HEK293 (cell line): ENCODE results near the gene URM1.

Source experiments
- CTCF ChIA-PET: fragments of 350-600 bp; formaldehyde crosslinking; extraction: SDS; loops from one replicate; lab custom pipeline; 2021; ENCODE audit warnings: antibody characterized with exemption; lab: Yijun Ruan, JAX
- POLR2A ChIA-PET: fragments of 300-600 bp; formaldehyde crosslinking; extraction: SDS; loops from one replicate; lab custom pipeline; 2020; ENCODE audit warnings: antibody characterized with exemption, inconsistent platforms; lab: Yijun Ruan, JAX
- H3K27ac ChIP-seq: fragments of 200-500 bp; sonication (Bioruptor generic); 2 replicates; pipeline ENCODE4 v1.5.1; 2014; ENCODE audit warnings: low read depth, low read length, control low read depth, inconsistent platforms; ENCODE audit errors: extremely low read depth
- H3K36me3 ChIP-seq, 2 experiments: fragments of 200-500 bp in 1 of 2; sonication (Bioruptor generic) in 1 of 2; 1 replicate in 1 of 2; 2 replicates in 1 of 2; pipeline ENCODE4 v1.5.1; 2014 to 2017; ENCODE audit warnings: inconsistent platforms in 2 of 2, low read length in 2 of 2; ENCODE audit not compliant: control insufficient read depth in 2 of 2, insufficient read depth in 1 of 2
- H3K4me1 ChIP-seq: fragments of 200-500 bp; sonication (Bioruptor generic); 2 replicates; pipeline ENCODE4 v1.5.1; 2014; ENCODE audit warnings: mild to moderate bottlenecking, low read length, inconsistent platforms; ENCODE audit not compliant: control insufficient read depth, insufficient read depth
- H3K4me3 ChIP-seq: 2 replicates; pipeline ENCODE4 v1.5.1; 2011; ENCODE audit warnings: low read depth, mild to moderate bottlenecking, control low read depth, low read length, moderate library complexity
- H3K9me3 ChIP-seq: fragments of 200-500 bp; sonication (Bioruptor generic); 2 replicates; pipeline ENCODE4 v1.5.1; 2014; ENCODE audit warnings: low read depth, low read length, inconsistent platforms; ENCODE audit not compliant: control insufficient read depth, insufficient read depth
- KLF10 ChIP-seq: fragments of 450-650 bp; IDR thresholded peaks from 2 replicates; pipeline ENCODE4 v1.5.1; 2018; ENCODE audit warnings: missing biosample characterization, mild to moderate bottlenecking, missing genetic modification characterization
- KLF16 ChIP-seq: fragments of 450-650 bp; formaldehyde crosslinking; IDR thresholded peaks from 2 replicates; pipeline ENCODE4 v1.5.1; 2017; ENCODE audit warnings: missing biosample characterization, missing genetic modification characterization
- KLF9 ChIP-seq: fragments of 450-650 bp; formaldehyde crosslinking; IDR thresholded peaks from 2 replicates; pipeline ENCODE4 v1.5.1; 2016; ENCODE audit warnings: missing biosample characterization, missing genetic modification characterization, low read depth
- YY1 ChIP-seq: fragments of 450-650 bp; formaldehyde crosslinking; IDR thresholded peaks from 2 replicates; pipeline ENCODE4 v1.5.1; 2018; ENCODE audit warnings: missing biosample characterization, missing genetic modification characterization
- YY2 ChIP-seq: fragments of 450-650 bp; formaldehyde crosslinking; IDR thresholded peaks from 2 replicates; pipeline ENCODE4 v1.5.1; 2016; ENCODE audit warnings: missing biosample characterization, missing genetic modification characterization
- ZBTB1 ChIP-seq: fragments of 450-650 bp; formaldehyde crosslinking; IDR thresholded peaks from 2 replicates; pipeline ENCODE4 v1.5.1; 2016; ENCODE audit warnings: missing biosample characterization, missing genetic modification characterization
- ZBTB8A ChIP-seq: fragments of 450-650 bp; formaldehyde crosslinking; IDR thresholded peaks from 2 replicates; pipeline ENCODE4 v1.5.1; 2016; ENCODE audit warnings: missing biosample characterization, missing genetic modification characterization
- ZNF10 ChIP-seq: fragments of 450-650 bp; formaldehyde crosslinking; IDR thresholded peaks from 2 replicates; pipeline ENCODE4 v1.5.1; 2017; ENCODE audit warnings: missing biosample characterization, missing genetic modification characterization
- ZNF140 ChIP-seq: fragments of 450-650 bp; formaldehyde crosslinking; IDR thresholded peaks from 2 replicates; pipeline ENCODE4 v1.5.1; 2016; ENCODE audit warnings: missing biosample characterization, missing genetic modification characterization
- ZNF2 ChIP-seq: fragments of 450-650 bp; formaldehyde crosslinking; IDR thresholded peaks from 2 replicates; pipeline ENCODE4 v1.5.1; 2016; ENCODE audit warnings: missing biosample characterization, missing genetic modification characterization
- ZNF366 ChIP-seq: fragments of 450-650 bp; formaldehyde crosslinking; conservative IDR thresholded peaks from 2 replicates; pipeline ENCODE4 v1.5.1; 2016; ENCODE audit warnings: missing biosample characterization, missing genetic modification characterization
- ZNF514 ChIP-seq: fragments of 450-650 bp; formaldehyde crosslinking; IDR thresholded peaks from 2 replicates; pipeline ENCODE4 v1.5.1; 2016; ENCODE audit warnings: missing biosample characterization, missing genetic modification characterization
- ZNF529 ChIP-seq: fragments of 450-650 bp; formaldehyde crosslinking; IDR thresholded peaks from 2 replicates; pipeline ENCODE4 v1.5.1; 2017; ENCODE audit warnings: missing genetic modification characterization, missing biosample characterization; ENCODE audit not compliant: insufficient replicate concordance
- ZNF596 ChIP-seq: fragments of 450-650 bp; IDR thresholded peaks from 2 replicates; pipeline ENCODE4 v1.5.0; 2018; ENCODE audit warnings: missing biosample characterization, mild to moderate bottlenecking, missing genetic modification characterization, moderate library complexity
- ZNF624 ChIP-seq: fragments of 450-650 bp; formaldehyde crosslinking; IDR thresholded peaks from 2 replicates; pipeline ENCODE4 v1.5.1; 2017; ENCODE audit warnings: missing biosample characterization, missing genetic modification characterization
- TF ChIP-seq, protein P1 (sequence below): fragments of 450-650 bp; formaldehyde crosslinking; IDR thresholded peaks from 2 replicates; pipeline ENCODE4 v1.5.1; 2017; ENCODE audit warnings: missing biosample characterization, missing genetic modification characterization
- TF ChIP-seq, protein P2 (sequence below): fragments of 450-650 bp; formaldehyde crosslinking; IDR thresholded peaks from 2 replicates; pipeline ENCODE4 v1.5.1; 2016; ENCODE audit warnings: missing biosample characterization, missing genetic modification characterization

The URM1 gene

DNA sequence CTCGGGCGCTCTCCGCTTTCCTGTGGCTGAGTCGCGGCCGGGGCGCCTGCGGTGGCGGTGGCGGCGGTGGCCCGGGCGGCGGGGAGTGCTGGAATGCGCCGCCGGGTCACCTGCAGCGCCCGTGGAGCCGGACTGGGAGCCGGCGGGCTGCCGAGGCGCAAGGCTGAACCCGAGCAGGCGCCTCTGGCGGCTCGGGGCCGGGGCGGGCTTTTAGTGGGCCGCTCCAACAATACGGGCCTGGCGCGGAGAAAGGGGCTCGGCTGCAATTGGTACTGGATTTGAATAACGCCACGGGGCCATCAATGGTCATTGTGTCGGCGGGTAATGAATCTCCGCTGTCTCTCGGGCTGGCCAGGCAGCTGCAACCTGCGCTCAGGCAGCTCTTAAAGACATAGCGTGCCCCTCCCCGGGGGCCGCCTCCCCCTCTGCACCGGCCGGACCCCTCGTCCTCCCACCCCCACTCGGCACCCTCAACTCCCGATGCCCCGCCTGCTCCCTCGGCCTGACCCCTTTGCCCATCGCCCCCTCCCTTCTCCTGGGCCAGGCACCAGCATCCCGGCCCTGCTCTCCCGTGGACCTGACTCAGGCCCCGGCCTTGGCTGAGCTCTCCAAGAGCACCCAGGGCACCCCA is 22.1 kb downstream of the URM1 start:
- H3K9me3 ChIP-seq = no peaks in the 10 kb centered on the region
- peaks cover 0 to 21% of the 10 kb centered on the region in 2 experiments; a peak in 1 of 3 replicates for H3K36me3 ChIP-seq
- no peak overlapping the region for H3K27ac ChIP-seq
- no peak for TF ChIP-seq ZNF596
- no peak for TF ChIP-seq YY2
- TF ChIP-seq ZBTB1 (tag by site-specific recombination) = no peak
- no peak for TF ChIP-seq ZNF140 (tag by site-specific recombination)
- no peak for TF ChIP-seq ZNF514 (tag by site-specific recombination)
- TF ChIP-seq ZNF366 = no peak
- TF ChIP-seq ZNF10 (tag by site-specific recombination) = no peak
- TF ChIP-seq, all 188 proteins: peak for 0
- POLR2A ChIA-PET = interaction anchor here (0.6 kb wide), 1 partner anchor 14 kb away, joined by 4 read pairs; no protein-coding TSS in a partner anchor
- H3K4me1 ChIP-seq = no peaks in the 10 kb centered on the region
- no peak overlapping the region for H3K4me3 ChIP-seq
- CTCF ChIA-PET = no interaction called here

DNA sequence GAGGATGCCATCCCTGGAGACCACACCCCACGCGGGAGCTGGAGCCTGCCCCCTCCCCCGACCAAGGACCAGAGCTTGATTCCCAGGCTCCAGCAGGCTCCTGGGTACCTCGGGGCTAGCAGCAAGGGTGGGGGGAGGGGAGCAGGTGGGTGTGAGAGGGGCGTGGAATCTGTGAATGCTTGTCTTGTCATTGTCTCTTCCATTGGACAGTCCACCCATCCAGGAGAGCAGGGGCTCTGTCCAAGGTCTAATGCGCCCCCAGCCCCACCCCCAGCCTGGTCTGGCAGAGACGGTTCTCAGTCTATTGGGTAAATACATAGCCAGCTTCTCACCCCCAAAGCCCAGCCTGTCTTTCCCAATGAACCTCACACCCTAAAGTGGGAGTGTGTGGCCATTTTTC is 22.8 kb downstream of the URM1 start:
- TF ChIP-seq, protein P1, sequence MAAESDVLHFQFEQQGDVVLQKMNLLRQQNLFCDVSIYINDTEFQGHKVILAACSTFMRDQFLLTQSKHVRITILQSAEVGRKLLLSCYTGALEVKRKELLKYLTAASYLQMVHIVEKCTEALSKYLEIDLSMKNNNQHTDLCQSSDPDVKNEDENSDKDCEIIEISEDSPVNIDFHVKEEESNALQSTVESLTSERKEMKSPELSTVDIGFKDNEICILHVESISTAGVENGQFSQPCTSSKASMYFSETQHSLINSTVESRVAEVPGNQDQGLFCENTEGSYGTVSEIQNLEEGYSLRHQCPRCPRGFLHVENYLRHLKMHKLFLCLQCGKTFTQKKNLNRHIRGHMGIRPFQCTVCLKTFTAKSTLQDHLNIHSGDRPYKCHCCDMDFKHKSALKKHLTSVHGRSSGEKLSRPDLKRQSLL (tag by site-specific recombination) = peak; percentile 49; the same call in 1 of the 2 replicates
- no peak for TF ChIP-seq KLF16 (tag by site-specific recombination)
- peak; percentile 43 for TF ChIP-seq KLF9 (tag by site-specific recombination)
- TF ChIP-seq ZNF529 = no peak
- TF ChIP-seq ZNF2 (tag by site-specific recombination) = no peak
- peak; percentile 39 for TF ChIP-seq KLF10 (tag by site-specific recombination)
- TF ChIP-seq, protein P2, sequence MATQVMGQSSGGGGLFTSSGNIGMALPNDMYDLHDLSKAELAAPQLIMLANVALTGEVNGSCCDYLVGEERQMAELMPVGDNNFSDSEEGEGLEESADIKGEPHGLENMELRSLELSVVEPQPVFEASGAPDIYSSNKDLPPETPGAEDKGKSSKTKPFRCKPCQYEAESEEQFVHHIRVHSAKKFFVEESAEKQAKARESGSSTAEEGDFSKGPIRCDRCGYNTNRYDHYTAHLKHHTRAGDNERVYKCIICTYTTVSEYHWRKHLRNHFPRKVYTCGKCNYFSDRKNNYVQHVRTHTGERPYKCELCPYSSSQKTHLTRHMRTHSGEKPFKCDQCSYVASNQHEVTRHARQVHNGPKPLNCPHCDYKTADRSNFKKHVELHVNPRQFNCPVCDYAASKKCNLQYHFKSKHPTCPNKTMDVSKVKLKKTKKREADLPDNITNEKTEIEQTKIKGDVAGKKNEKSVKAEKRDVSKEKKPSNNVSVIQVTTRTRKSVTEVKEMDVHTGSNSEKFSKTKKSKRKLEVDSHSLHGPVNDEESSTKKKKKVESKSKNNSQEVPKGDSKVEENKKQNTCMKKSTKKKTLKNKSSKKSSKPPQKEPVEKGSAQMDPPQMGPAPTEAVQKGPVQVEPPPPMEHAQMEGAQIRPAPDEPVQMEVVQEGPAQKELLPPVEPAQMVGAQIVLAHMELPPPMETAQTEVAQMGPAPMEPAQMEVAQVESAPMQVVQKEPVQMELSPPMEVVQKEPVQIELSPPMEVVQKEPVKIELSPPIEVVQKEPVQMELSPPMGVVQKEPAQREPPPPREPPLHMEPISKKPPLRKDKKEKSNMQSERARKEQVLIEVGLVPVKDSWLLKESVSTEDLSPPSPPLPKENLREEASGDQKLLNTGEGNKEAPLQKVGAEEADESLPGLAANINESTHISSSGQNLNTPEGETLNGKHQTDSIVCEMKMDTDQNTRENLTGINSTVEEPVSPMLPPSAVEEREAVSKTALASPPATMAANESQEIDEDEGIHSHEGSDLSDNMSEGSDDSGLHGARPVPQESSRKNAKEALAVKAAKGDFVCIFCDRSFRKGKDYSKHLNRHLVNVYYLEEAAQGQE (tag by site-specific recombination) = peak; percentile 75
- no peak for TF ChIP-seq ZNF624 (tag by site-specific recombination)
- ChIA-PET CTCF (interaction anchor here (1.3 kb wide), 1 partner anchor 16 kb away, joined by 5 read pairs; no protein-coding TSS in a partner anchor), POLR2A (interaction anchor here (0.6 kb wide), 1 partner anchor 13 kb away, joined by 4 read pairs; no protein-coding TSS in a partner anchor)
- H3K4me3 ChIP-seq = no peak overlapping the region
- H3K9me3 ChIP-seq = no peaks in the 10 kb centered on the region
- no peak overlapping the region for H3K27ac ChIP-seq
- peaks cover 0 to 14% of the 10 kb centered on the region in 2 experiments; a peak in 1 of 3 replicates for H3K36me3 ChIP-seq
- H3K4me1 ChIP-seq = no peaks in the 10 kb centered on the region

DNA sequence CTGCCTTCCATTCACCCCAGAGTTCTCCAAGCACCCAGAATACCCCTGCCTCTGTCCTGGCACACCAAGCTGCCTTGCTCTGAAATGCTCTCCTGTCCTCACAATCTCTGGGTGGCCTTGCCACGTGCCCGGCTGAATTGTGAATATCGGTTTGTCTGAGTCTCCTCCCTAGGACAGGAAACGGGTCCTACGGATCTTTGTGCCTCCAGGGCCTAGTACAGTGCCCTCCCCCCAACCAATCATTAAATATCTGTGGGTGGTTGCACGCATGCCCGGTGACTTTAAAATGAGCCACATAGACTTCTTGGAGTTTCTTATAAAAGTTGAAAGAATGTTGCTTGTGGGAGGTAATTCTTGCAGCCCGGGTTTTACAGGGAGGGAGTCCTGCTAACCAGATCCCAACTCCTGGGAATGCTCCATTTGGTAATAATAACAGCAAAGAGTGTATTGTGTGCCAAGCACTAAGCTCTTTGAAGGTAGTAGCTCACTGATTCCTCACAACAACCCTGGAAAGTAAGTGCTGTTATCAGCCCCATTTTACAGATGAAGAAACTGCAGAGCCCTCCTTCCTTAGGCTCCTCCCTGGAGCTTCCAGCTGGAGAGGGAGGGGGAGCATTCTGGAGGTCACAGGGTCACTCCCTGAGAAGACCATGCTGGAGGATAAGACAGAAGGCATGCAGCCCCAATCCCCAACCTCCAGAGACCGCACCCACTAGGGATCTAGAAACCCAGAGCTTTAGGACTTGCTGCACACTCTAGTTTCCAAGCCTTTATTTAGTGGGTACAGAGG is 23.4 kb downstream of the URM1 start:
- no peak for TF ChIP-seq YY1 (tag by site-specific recombination)
- 0 out of 2 replicates have a peak, but pooled peaks have one; percentile 24 for TF ChIP-seq ZBTB8A (tag by site-specific recombination)
- peaks cover 0 to 8% of the 10 kb centered on the region in 2 experiments; a peak in 1 of 3 replicates for H3K36me3 ChIP-seq
- ChIA-PET POLR2A (interaction anchor here (0.7 kb wide), 1 partner anchor 11 kb away, joined by 5 read pairs; no protein-coding TSS in a partner anchor), CTCF (interaction anchor here (1.3 kb wide), 1 partner anchor 16 kb away, joined by 5 read pairs; no protein-coding TSS in a partner anchor)
- H3K27ac ChIP-seq = no peak overlapping the region
- no peaks in the 10 kb centered on the region for H3K4me1 ChIP-seq
- H3K9me3 ChIP-seq = no peaks in the 10 kb centered on the region
- no peak overlapping the region for H3K4me3 ChIP-seq
